ENCODE results near the gene OGFR.
A peak's percentile ranks its signal among the peaks of the same experiment; 100 is the strongest.

OGFR gene

DNA sequence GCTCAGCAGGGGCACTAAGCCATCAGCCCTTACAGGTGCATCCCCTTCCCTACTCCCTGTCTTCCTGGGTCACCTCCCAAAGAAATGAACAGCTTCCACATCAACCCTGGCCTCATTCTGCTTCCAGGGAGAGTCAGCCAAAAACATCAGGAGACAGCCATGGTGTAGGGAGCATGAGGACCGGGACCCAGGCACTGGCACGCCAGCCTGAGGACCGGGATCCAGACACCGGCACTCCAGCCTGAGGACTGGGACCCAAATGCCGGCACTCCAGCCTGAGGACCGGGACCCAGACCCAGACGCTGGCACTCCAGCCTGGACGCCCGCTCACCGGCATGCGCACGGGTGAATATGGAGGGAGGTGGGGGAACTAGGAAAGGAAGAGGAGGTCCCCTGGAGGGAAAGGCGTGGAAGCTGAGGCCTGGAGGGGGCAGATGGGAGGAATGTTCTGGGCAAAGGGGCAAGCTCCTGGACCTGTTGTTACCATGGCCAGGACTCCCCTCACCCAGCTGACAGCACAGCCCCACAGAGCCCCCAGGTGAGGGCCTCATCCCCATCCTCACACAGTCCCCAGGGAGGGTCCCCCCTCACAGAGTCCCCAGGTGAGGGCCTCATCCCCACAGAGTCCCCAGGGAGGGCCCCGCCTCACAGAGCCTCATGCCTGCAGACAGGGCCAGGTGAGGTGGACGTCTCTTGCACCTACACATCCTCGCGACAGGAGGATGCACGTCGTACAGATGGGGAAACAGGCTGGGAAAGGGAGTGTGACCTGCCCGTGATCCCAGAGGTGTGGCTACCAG, 34.3 kb upstream of the OGFR start:
- DNase-seq = no peak

DNA sequence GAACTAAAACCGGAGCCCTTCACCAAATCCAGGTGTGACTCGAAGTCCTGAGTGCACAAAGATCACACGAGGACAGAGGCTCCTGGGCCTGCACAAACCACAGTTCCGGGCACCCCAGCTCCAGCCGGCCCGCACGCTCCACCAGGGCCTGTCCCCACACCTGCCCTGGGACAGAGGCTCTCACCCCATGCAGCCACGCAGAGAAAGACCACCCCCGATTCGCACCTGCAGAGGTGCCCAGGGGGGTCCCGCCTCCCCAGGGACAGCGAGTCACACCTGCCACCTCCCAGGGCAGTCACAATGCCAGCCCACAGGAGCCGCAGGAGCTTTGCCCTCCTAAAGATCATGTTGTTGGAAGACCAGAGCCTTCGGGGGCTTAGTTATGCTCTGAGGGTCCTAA, 33.7 kb upstream of the OGFR start:
- no peak for DNase-seq

DNA sequence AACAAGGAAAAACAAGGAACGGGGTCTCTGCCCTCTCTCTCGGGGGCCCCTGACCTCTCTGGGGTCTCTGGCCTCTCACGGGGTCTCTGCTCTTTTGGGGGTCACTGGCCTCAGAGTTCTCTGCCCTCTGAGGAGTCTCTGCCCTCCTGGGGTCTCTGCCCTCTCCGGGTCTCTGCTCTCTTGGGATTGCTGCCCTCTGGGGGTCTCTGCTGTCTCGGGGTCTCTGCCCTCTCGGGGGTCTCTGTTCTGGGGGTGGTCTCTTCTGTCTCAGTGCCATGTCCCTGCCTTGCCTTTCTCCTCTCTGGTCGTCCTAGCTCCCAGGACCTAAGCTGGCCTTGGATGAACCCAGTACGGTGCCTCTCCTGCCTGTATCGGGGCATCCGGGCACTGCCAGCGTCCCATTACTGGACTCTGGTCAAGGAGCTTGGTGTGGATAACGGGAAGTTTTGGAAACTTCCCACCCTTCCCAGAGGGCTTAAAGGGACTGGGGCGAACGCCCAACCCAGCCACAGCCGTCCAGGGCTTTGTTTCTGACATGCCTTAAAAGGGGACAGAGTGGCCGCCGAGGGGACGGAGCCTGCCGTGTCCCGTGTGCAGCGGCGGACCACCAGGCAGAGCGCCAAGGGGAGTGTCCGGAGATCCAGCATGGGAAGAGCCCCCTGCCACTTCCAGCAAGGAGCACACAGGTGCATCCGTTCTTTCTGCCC, 33.1 kb upstream of the OGFR start:
- DNase-seq = no peak

DNA sequence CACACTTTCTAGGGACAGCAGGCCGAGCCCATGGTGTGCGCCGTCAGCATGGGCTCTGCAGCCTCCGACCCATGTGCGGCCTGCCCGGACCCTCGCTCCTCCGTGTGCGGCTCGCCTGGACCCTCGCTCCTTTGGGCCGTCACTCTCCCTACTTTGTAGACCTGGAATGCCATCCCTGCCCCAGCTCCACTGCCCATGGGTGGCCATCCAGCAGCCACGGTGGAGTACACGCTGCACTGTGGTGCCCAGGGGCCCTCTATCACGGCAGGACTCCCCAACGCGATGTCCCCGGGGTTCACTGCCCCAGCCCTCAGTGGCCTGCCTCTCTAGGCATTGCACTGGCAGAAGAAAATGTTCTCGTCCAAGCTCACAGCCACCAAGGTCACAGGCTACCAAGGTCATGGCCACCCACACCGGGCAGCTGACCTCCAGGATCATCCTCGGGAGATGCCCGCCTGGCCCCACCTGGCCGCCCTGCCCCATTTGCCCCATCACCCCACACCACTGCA, 32.5 kb upstream of the OGFR start:
- no peak for DNase-seq

DNA sequence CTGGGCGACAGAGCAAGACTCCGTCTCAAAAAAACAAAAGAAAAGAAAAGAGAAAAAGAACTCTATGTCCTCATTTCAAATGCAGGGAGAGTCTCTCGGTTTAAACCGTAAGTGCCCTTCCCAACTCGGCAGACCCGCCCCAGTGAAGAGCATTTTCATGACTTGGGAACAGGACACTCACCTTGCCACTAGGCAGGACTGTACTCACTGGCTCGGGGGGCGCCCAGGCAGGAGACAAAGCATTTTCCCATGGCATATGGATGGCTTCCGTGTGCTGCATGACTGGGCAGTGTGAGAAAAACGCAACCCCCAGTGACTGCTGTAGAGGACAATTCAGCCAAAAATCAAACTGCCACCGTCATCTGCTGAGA, 32.0 kb upstream of the OGFR start:
- no peak for DNase-seq

DNA sequence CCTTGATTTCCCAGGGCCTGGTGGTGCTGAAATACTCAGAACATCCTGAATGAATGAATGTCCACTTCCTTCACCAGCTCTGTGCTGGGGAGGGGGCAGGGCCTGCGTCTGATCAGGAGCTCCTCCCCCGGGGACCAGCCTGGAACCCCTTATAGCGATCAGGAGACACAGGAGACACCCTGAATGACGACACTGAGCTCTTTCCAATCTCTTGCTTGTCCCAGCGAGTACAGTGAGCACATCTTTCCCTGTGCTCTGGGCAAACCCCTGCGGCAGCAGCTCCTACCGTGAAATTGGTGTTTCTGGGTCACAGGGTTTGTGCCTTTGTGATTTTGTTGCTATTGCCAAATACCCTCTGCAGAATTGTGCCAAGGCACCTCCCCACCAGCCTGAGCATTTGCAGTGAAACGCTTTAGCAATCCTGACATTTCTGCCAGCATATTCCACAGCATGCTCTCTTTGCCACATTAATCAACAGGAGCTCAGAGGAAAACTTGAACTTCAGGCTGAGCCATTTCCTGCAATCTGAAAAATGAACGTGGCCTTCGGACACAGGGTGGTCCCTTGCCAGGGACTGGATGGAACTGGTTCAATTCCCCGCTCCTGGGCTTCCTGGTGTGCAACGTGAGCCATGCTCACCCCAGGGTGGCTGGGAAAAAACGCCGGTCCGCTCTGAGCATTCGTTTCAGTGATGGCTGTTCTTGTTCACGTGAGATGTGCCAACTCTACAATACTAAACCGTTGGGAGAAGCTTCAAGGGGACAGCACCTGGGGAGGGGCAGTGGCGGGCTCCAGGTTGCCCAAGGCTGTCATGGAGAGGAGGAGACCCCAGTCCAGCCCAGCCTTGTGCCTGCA, 31.4 kb upstream of the OGFR start:
- DNase-seq = no peak

DNA sequence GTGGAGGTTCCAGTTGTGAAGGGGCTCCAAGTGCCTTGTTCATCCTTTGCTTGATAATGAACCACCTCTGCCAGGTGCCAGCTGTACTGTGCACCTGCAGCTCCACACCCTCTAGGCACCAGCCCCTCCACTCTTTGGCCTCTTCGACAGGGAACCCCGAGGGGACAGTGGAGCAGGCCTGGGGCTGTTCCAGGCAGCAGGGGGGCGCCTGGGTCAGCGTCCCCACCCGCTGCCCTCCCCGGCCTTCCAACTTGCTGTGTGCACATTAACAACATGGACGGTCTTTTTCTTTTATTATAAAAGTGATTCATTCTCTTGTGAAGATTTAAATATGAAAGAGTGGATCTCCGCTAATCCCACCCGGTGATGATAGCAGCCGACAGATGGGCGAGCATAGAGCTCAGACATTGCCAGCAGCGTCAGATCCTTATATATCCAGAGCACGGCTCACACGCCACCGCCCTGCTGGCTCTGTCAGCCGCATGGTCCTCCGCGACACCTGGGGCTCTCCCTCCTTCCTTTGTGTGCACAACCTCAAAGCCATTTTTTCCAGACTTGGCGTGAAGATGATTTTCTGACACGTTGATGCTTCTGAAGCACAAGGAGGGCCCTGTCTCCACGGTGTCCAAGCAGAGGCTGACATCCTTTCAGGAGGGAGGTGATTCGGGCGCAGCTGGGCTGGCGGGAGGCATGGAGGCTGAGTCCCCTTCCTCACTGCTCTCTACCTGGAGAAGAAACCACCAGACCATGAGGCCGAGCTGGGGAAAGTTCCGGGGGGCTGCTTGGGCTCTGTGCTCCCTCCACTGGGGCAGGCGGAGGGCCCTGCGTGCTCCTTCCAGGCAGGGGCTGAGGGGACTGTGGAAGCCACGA, 30.6 kb upstream of the OGFR start:
- peak; percentile 20 for DNase-seq

DNA sequence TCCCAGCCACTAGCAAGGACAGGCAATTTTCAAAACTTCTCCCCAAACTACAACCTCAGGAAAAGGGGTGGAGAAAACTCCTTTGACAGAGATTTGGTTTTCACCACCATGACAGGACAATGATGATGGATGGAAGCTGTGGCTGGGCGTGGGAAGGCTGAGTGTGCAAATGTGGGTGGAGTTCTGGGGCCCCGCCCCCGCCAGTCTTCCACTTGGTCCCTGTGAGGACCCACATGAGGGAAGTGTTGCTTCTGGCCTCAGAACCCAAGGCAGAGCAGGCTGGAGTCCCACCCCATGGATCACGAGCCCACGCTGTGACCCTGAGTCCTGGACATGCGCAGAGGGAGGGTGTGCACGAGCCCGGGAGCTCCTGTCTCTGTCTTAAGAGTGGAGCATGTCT, 29.9 kb upstream of the OGFR start:
- peak; percentile 43 for DNase-seq

DNA sequence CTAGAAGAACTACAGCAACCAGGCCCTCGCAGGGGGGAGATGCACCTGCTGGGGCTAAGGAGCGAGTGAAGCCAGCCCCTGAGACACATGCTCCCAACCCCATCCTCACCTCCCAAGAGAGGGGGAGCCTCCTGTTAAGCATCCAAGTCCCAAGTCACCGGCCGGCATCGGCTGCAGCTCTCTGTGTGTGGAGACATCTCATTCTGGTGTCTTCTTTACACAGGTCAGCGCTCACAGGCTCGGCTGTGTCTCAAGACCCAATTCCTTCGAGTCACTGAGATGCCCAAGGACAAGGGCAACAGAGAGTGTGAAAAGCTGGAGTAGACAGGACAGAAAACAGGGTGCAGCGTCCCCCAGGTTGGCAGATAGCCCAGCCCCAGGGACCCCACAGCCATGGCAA, 29.4 kb upstream of the OGFR start:
- DNase-seq = no peak

DNA sequence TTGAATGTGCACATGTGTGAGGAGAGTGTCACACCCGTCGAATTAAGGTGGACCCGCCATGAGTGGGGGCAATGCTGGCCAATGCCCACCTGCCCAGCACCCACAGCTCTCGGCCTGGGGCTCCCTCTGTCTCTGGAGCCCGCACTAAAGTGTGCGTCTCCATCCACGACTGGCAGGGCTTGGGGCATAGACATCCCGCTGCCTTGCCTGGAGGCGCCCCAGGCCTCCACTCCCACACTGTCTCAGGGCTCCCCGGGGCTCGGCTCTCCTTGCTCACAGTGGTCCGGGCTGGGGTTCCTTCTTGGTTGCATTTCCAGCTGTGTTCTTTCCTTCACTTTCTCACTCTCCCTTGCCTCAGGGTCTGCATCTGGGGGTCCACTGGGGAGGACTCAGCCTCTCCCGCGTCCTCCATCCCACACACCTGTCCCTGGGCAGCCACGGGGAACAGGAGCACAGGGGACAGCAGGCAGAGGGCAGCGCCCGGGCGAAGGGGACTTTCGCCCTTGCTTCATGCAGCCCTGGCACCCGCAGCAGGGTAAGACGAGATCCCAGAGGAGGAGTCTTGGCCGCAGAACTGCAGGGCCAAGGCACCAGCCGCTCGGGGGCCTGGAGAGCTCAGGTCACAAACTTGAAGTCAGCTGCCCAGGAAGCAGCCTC, 28.5 kb upstream of the OGFR start:
- no peak for DNase-seq

DNA sequence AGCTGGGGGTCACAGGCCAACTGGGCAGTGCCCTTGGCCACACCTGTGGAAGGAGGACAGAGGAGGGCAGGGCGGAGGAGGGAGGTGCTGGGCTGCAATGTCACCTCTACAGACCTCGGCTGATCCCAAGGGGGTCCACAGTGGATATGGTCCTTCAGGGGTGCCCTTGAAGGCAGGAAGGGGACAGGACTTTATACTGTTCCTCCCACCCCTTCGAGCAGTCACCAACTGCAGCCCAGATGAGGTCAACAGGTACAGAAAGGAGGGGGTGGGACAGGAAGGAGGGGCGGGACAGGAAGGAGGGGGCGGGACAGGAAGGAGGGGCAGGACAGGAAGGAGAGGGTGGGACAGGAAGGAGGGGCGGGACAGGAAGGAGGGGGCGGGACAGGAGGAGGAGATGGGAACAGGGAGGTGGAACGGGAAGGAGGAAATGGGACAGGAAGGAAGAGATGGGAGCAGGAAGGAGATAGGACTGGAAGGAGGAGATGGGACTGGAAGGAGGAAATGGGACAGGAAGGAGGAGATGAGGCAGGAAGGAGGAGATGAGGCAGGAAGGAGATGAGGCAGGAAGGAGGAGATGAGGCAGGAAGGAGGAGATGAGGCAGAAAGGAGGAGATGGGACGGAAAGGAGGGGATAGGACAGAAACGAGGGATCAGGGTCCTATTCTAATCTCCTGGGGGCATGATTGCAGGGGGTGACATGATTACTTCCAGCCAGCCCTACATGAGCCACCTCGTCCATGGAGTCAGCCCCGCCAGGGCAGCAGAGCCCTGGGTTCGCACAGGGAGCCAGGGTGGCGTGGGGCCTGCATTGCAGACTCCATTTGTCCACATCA, 27.7 kb upstream of the OGFR start:
- DNase-seq = peak; percentile 72

DNA sequence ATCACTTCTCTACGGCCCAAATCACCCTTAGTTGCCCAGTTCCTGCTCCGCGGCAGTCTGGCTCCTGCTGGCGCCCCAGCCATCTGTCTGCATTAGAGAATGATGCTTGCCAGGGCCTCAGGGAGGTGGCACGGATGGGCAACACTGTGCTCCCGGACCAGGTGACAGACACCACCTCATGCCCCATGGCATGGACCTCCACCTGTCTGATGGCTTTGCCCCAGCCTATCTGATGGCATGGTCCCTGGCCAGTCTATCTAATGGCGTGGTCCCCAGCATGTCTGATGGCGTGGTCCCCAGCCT, 27.2 kb upstream of the OGFR start:
- DNase-seq = no peak

DNA sequence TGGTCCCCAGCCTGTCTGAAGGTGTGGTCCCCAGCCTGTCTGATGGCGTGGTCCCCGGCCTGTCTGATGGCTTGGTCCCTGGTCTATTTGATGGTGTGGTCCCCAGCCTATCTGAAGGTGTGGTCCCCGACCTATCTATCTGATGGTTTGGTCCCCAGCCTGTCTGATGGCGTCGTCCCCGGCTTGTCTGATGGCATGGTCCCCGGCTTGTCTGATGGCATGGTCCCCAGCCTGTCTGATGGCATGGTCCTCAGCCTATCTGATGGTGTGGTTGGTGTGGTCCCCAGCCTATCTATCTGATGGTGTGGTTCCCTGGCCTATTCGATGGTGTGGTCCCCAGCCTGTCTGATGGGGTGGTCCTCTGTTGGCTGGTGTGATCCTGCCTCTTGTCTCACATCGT, 26.6 kb upstream of the OGFR start:
- no peak for DNase-seq

DNA sequence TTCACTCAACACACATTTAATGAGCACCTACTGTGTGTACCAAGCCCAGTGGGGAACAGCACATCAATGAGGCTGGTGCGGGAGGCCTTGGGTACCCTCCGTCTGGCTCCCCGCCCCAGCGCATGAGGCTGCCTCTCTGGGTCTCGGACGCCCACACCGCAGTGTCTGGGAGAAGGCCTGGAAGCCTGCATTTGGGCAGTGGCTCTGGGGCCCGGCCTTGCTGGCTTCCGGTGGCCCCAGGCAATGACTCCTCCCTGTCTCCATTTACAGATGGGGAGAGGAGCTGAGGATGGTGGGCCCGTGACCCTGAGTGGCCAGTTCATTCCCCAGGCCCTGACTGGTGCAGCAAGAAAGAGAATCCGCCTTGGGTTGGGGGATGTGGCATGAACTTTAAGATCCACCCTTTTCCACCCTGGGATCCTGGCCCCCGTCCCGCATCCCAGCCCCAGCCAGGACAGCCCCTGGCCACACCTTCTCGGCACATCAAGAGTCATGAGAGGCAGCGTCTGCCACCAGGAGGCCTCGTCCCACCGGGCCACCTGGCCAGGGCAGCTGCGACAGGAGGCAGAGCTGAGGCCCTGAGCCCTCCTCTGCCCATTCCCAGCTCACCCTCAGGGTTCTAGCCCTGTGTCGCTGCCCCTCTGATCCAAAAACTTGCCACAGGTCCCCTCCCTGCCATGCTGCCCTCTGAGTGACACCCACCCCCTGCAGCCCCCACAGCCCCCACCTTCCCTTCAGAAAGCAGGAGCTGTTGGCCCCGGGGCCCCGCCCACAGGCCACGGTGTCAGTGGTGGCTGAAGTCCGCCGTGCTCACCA, 25.8 kb upstream of the OGFR start:
- no peak for DNase-seq

DNA sequence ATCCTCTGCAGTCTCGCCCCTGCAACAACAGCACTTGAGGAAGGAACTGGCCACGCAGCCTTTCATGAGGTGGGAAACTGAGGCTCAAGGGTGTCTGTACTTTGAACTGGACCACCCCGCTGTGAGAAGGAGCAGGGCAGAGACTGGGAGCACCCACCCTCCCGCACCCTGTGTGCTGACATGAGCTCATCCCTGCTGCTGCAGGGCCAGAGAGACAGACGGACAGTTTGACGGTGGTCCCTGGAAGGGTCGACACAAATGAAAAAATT, 25.3 kb upstream of the OGFR start:
- DNase-seq = no peak

DNA sequence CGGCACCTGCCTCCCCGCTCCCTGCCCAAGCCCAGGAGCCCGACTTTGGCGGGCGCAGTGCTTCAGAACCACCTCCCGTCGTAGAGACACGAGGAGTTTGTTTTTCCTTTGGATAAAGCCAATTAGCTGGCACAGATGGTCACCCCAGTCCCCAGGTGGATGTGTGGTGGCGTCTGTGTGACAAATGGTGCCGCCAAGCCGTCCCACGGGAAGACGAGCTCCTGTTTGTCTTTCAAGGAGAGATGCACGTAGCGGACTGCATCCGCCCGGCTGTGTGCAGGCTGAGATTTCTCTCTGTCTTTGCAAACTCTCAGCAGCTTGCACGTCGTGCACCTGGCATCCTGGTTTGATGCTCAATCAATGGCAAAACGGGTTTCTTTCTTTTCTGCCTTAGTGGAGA, 24.4 kb upstream of the OGFR start:
- DNase-seq = no peak

DNA sequence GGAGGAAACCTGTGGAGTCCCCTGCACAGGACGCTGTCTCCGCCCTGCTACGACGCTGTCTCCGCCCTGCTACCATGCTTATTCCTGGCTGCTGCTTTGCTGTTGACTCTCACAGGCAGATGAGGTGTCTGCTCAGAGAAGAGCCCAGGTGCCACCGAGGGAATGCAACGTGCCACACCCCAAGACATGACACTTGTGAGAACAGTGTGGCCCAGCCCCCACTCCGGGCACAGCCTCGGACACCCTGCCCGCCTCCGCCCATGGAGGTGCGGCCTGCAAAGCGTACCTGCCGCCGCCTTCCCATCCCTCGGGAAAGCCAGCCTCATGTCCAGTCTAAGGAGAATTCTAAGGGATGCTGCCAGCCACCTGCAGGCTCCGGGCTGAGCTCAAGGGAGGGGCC, 23.9 kb upstream of the OGFR start:
- no peak for DNase-seq

DNA sequence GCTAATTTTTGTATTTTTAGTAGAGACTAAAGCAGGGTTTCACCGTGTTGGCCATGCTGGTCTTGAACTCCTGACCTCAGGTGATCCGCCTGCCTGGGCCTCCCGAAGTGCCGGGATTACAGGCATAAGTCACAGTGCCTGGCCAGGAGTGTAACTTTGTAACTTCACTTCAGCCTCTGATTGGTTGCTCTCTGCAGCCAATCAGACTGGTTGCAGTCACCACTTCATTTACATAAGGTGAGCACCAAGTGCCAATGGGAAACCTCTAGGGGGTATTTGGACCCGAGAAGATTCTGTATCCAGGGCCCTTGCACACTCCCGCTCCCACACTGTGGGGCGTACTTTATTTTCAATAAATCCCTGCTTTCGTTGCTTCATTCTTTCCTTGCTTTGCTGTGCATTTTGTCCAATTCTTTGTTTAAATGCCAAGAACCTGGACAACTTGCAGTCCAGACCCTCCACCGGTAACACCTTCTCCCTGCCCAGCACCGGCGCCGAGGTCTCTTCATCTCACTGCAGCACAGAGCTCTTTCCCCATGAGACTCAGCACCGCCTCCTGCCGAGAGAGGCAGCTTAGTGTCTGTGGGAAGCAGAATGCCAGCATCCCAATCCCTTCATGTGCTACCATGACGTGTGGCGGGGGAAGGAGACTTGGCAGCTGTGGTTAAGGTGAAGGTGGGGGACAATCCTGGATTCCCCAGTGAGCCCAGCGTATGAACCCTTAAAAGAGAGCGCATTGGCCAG, 22.3 kb upstream of the OGFR start:
- no peak for DNase-seq

DNA sequence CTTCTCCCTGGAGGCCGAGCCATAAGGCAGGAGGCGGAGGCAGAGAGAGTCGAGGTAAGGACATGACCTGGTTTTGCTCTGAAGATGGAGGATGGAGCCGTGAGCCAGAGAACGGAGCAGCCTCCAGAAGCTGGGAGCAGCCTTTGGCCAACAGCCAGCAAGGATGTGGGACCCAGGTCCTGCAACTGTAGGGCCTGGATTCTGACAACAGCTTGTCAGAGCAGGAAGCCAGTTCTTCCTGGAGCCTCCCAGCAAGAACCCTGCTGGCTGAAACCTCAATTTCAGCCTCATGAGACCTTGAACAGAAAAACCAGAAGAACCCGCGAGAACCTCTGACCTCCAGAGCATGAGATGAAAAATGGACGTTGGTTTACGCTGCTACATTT, 21.7 kb upstream of the OGFR start:
- DNase-seq = no peak

DNA sequence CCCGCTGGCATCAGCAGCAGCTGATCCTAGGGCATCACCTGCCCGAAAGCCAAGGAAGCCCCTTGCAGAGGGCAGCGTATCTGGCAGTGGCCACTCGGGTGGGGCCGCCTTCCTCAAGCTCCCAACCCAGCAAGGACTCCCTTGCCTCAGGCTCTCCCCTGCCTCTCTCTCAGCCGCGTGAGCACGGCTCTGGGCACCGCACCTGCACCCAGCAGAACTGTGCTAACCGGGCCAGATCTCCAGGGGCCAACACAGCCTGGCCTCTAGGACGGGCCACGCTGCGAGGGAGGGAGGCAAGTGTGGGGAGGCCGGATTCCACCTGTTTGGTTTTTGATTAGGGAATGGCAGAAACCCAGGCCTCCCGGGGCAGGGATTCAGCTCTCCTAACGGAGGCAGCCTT, 20.1 kb upstream of the OGFR start:
- no peak for DNase-seq
